Activated CD8-positive, alpha-beta T cell treated with anti-CD3 and anti-CD28 coated beads, Interleukin-2, amount 10 ng/mL, durations not matched to agents 7 days and 5 days (primary cell): ENCODE data around the gene MYO19. TPM values are rescaled to one million over a fixed set of nuclear protein-coding genes. Genes with fewer than 3 reads are reported as not detected.

Experiments
- ATAC-seq: fragments of 150-1000 bp; cut with Tn5 transposase; one replicate; pipeline ENCODE4 v1.10.0; 2021; ENCODE audit warnings: moderate library complexity
- CTCF ChIA-PET: fragments of 350-600 bp; sonication (Branson Sonifier 250); formaldehyde crosslinking; loops from one replicate; lab custom pipeline; 2021; ENCODE audit warnings: antibody characterized with exemption; lab: Charles Lee
- POLR2A ChIA-PET: fragments of 350-600 bp; sonication (Branson Sonifier 250); formaldehyde crosslinking; loops from one replicate; lab custom pipeline; 2021; ENCODE audit warnings: antibody characterized with exemption; lab: Charles Lee
- DNase-seq: peaks from one replicate; pipeline ENCODE4 v3.0.0-alpha.2; 2020
- H3K27ac Mint-ChIP-seq: one replicate; pipeline ENCODE4 v1.8.0; 2021; ENCODE audit warnings: mild to moderate bottlenecking, mixed read lengths
- H3K27me3 Mint-ChIP-seq: one replicate; pipeline ENCODE4 v1.8.0; 2021; ENCODE audit warnings: low read depth, mixed read lengths
- H3K36me3 Mint-ChIP-seq: one replicate; pipeline ENCODE4 v1.8.0; 2021; ENCODE audit warnings: low read depth, mixed read lengths
- H3K4me1 Mint-ChIP-seq: one replicate; pipeline ENCODE4 v1.8.0; 2021; ENCODE audit warnings: low read depth, mixed read lengths
- H3K4me3 Mint-ChIP-seq: one replicate; pipeline ENCODE4 v1.8.0; 2021; ENCODE audit warnings: mild to moderate bottlenecking, mixed read lengths
- H3K9me3 Mint-ChIP-seq: one replicate; pipeline ENCODE4 v1.8.0; 2022; ENCODE audit warnings: mixed read lengths; ENCODE audit not compliant: insufficient read depth
- total RNA-seq, 2 experiments: library from RNA; stranded (reverse); gene quantifications; one replicate each; pipeline ENCODE4 v1.2.3, GENCODE V29; 2021

The MYO19 gene
- total RNA-seq, 2 experiments from 2014 or later: 136 to 142 TPM

DNA sequence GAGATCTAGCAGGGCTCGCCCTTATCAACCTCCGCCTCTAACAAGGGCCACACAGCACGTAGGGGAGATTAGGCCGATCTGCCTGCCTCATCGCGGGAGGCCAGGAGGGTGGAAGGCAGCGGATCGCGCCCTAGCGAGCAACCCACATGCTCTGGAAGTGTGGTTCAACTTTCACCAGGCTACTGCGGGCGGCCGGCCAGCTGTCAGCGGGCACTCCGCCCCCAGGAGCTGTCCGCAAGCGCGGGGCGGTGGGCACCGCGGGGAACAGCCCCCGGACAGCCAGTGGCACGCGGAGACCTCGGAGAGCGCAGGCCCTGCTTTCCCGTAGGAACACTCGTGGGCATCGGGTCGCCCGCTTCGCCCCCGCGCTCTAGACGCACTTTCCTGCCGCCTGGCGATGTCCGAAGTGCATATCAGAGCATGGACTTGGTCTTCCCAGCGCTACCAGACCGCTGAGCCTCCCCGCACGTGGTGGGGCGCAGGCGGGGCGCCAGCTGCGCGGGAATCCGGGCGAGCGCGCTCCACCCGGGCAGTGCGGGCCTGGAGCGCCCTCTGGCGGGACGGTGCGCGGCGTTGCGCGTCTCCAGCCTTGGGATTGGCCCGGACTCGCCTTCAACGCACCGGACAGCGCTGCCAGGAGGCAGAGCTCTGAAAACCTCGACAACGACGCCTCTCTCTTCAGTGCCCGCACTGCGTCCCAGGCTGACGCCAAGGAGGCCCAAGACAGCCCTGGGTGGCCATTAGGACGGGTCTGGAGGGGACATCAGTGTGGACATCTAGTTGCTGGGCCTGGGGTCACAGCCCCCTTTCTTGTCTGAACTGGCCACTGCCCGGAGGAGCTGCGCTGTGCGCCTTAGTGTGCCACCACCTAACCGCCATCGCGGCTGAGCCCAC is 51.8 kb downstream of the MYO19 start:
- Mint-ChIP-seq H3K4me1 (peaks cover 32% of the 10 kb centered on the region), H3K36me3 (peaks cover 3% of the 10 kb centered on the region), H3K9me3 (no peaks in the 10 kb centered on the region), H3K27ac (no peak overlapping the region), H3K27me3 (peaks cover 19% of the 10 kb centered on the region), H3K4me3 (peak overlapping the region; percentile 46)
- DNase-seq (peak; percentile 82), ATAC-seq (peak; percentile 71)
- ChIA-PET POLR2A (no interaction called here), CTCF (interaction anchor here (0.7 to 1.3 kb wide), 10 partner anchors 8 to 674 kb away, joined by 3 to 10 read pairs (median 4); partner anchors contain the start of genes CCL3L1 and CCL3L3)

DNA sequence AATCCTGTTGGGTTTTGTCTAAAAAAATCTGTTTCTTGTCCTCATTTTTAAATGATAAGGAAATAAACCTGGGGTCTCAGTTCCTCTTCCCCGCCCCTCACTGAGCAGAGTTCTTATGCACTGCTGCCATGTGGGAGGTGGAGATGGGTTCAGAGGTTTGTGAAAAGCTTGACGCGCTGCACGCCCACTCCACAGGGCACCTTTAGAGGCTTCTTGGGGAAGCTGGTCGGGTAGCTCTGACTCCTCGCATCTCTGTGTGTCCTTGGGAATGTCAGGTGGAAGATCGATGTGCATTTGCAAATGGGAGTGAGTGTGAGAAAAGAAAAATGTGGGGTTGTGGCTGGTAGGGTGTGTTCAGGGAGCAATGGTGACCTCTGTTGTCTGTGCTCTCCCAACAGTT is 52.8 kb downstream of the MYO19 start:
- ATAC-seq: no peak
- H3K27ac Mint-ChIP-seq: no peak overlapping the region
- H3K4me1 Mint-ChIP-seq: peaks cover 26% of the 10 kb centered on the region
- no peaks in the 10 kb centered on the region for H3K9me3 Mint-ChIP-seq
- CTCF ChIA-PET: no interaction called here
- POLR2A ChIA-PET: interaction anchor here (0.7 kb wide), 1 partner anchor 748 kb away, joined by 3 read pairs; no protein-coding TSS in a partner anchor
- H3K36me3 Mint-ChIP-seq: peaks cover 3% of the 10 kb centered on the region
- no peak for DNase-seq
- peaks cover 22% of the 10 kb centered on the region for H3K27me3 Mint-ChIP-seq
- no peak overlapping the region for H3K4me3 Mint-ChIP-seq

DNA sequence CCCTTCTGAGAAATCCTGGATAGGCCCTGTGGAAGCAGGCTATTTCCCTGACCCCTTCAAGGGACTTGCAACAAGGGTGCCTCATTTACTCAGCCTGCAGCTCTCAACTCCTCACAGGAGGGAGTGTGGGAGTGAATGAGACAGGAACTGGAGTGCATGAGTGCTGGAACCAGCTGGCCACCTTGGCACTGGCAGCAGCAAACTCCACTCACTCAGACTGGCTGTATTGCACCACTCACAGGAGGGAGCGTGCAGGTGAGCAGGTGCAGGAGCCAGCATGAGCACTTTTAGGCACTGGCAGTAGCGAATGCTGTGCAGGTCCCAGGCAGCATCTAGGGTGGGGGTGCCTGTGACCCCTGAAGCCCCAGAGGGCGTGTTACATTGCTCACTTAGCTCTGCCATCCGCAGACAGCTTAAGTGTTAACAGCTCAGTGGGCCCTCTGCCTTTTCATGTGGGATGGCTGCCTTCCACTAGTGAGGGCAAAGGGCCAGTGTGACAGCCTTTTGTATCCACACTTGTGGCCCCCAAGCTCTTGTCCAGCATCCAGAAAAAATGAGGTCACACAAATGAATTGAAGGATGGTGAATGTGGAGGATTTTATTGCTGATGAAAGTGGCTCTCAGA is 59.2 kb downstream of the MYO19 start:
- Mint-ChIP-seq H3K4me3 (no peak overlapping the region), H3K27me3 (peaks cover 22% of the 10 kb centered on the region)
- CTCF ChIA-PET: interaction anchor here (1.0 kb wide), 1 partner anchor 11 kb away, joined by 3 read pairs; no protein-coding TSS in a partner anchor

DNA sequence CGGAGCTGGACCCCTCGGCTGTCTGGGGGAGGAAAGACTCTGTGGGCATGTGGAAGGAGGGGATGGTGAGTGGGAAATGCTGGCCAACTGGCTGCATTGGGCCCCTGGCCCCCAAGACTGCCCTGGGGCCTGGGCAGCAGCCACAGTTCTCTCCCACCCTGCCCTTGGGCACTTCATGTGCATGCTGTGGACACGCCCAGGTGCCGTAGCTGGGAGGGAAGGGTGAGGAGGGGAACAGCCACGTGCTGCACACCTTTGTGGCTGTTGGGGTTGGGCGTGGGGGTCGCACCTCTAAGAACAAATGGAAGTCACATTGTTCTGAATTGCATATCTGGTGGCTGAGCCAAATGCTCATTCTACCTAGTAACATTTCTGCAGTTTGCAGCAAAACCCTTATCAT is 60.1 kb downstream of the MYO19 start:
- Mint-ChIP-seq H3K27ac (no peak overlapping the region), H3K36me3 (no peaks in the 10 kb centered on the region), H3K27me3 (peaks cover 21% of the 10 kb centered on the region), H3K4me3 (no peak overlapping the region), H3K4me1 (no peaks in the 10 kb centered on the region), H3K9me3 (no peaks in the 10 kb centered on the region)
- no peak for DNase-seq
- ChIA-PET POLR2A (no interaction called here), CTCF (no interaction called here)
- no peak for ATAC-seq

More for the DNA sequence above, 59.2 kb downstream of the MYO19 start:
- no peaks in the 10 kb centered on the region for H3K36me3 Mint-ChIP-seq
- no peaks in the 10 kb centered on the region for H3K9me3 Mint-ChIP-seq
- DNase-seq (no peak), ATAC-seq (no peak)
- H3K4me1 Mint-ChIP-seq: no peaks in the 10 kb centered on the region
- POLR2A ChIA-PET: no interaction called here
- no peak overlapping the region for H3K27ac Mint-ChIP-seq

DNA sequence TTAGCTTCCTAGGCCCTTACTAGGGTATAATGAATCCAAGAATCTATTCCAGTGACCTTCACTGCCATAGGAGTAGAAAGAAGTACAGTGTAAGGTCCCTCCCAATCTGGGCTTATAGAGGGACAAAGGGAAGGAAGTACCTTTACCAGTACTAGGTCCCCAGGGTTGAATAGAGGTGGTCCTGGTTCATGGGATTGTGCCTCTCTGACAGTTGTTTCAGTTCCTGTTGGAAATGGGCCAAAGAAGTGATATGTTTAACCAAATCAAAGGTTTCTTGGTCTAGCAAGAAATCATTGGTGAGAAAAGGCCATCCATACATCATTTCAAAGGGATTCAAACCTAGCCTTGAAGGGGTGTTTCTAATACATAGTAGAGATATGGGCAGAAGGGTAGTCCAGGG is 64.2 kb downstream of the MYO19 start:
- ATAC-seq (no peak), DNase-seq (no peak)
- Mint-ChIP-seq H3K9me3 (no peaks in the 10 kb centered on the region), H3K27me3 (peaks cover 19% of the 10 kb centered on the region), H3K4me1 (no peaks in the 10 kb centered on the region), H3K4me3 (no peak overlapping the region), H3K27ac (no peak overlapping the region), H3K36me3 (no peaks in the 10 kb centered on the region)
- ChIA-PET CTCF (no interaction called here), POLR2A (no interaction called here)

DNA sequence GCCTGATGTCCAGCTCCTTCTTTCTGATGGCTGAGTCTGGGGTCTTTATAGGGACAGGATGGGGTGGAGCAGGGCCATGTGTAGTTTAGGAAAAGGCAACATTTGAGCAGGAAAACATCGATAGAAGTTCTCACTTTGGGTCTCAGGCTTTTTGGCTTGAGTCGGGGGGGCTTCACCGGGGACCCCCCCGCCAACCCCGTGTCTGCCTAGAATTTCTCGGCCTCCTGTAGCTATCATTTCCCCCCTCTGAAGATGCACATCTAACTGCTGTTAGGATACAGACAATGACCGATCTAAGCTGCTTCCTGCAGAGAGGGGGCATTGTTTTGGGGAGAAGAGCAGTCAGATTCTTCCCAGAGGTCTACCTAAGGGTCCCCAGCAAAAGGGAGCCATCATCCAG is 64.9 kb downstream of the MYO19 start:
- Mint-ChIP-seq H3K27ac (no peak overlapping the region), H3K9me3 (no peaks in the 10 kb centered on the region), H3K27me3 (peaks cover 22% of the 10 kb centered on the region), H3K36me3 (no peaks in the 10 kb centered on the region), H3K4me1 (no peaks in the 10 kb centered on the region), H3K4me3 (no peak overlapping the region)
- no peak for DNase-seq
- POLR2A ChIA-PET: no interaction called here
- ATAC-seq: no peak
- CTCF ChIA-PET: interaction anchor here (1.8 kb wide), 1 partner anchor 13 kb away, joined by 4 read pairs; no protein-coding TSS in a partner anchor

DNA sequence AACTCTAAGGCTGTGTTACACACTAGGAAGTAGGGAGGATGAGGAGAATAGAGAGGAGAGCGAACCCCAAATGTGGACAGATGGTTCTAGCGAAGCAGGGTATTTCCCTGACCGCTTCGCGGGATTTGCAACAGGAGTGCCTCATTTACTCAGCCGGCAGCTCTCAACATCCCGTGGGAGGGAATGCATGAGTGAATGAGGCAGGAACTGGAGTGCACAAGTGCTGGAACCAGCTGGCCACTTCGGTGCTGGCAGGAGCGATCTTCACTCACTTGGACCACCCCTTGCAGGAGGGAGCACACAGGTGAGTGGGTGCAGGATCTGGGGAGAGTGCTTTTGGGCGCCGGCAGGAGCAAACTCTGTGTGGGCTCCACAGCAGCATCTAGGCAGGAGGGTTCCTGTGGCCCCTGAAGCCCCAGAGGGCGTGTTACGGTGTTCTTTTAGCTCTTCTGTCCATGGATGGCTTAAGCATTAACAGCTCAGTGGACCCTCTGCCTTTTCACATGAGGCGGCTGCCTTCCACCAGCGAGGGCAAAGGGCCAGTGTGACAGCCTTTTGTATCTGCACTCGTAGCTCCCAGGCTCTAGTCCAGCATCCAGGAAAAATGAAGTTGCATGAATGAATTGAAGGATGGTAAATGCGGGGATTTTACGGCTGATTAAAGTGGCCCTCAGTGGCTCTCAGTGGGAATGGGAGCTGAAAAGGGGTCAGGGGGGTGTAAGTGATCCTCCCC is 65.6 kb downstream of the MYO19 start:
- no peaks in the 10 kb centered on the region for H3K9me3 Mint-ChIP-seq
- no peaks in the 10 kb centered on the region for H3K4me1 Mint-ChIP-seq

DNA sequence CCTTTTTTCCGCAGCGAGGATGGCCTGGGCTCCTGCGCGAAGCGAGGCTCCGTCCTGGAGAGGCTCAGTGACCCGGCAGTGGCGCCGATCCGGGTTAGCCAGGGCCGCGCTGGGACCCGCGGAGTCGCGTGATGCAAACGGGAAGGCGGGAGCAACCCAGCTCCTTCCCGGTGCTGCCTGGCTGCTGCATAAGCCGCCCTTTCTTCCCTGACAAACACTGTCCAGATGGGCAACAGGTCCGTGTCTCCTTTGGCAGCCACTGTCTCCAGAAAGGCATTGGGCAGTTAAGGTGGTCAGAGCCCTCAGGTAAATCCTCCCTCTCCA is 69.9 kb downstream of the MYO19 start:
- ATAC-seq: no peak
- H3K36me3 Mint-ChIP-seq: no peaks in the 10 kb centered on the region
- ChIA-PET CTCF (no interaction called here), POLR2A (no interaction called here)
- no peaks in the 10 kb centered on the region for H3K4me1 Mint-ChIP-seq
- no peak overlapping the region for H3K4me3 Mint-ChIP-seq
- H3K27ac Mint-ChIP-seq: no peak overlapping the region
- no peak for DNase-seq
- H3K27me3 Mint-ChIP-seq: peaks cover 27% of the 10 kb centered on the region
- H3K9me3 Mint-ChIP-seq: no peaks in the 10 kb centered on the region

More for the DNA sequence above, 65.6 kb downstream of the MYO19 start:
- H3K36me3 Mint-ChIP-seq: no peaks in the 10 kb centered on the region
- H3K4me3 Mint-ChIP-seq: no peak overlapping the region
- DNase-seq: no peak
- ATAC-seq: no peak
- H3K27ac Mint-ChIP-seq: no peak overlapping the region
- CTCF ChIA-PET: interaction anchor here (1.8 kb wide), 1 partner anchor 14 kb away, joined by 4 read pairs; no protein-coding TSS in a partner anchor
- peaks cover 22% of the 10 kb centered on the region for H3K27me3 Mint-ChIP-seq
- POLR2A ChIA-PET: no interaction called here

DNA sequence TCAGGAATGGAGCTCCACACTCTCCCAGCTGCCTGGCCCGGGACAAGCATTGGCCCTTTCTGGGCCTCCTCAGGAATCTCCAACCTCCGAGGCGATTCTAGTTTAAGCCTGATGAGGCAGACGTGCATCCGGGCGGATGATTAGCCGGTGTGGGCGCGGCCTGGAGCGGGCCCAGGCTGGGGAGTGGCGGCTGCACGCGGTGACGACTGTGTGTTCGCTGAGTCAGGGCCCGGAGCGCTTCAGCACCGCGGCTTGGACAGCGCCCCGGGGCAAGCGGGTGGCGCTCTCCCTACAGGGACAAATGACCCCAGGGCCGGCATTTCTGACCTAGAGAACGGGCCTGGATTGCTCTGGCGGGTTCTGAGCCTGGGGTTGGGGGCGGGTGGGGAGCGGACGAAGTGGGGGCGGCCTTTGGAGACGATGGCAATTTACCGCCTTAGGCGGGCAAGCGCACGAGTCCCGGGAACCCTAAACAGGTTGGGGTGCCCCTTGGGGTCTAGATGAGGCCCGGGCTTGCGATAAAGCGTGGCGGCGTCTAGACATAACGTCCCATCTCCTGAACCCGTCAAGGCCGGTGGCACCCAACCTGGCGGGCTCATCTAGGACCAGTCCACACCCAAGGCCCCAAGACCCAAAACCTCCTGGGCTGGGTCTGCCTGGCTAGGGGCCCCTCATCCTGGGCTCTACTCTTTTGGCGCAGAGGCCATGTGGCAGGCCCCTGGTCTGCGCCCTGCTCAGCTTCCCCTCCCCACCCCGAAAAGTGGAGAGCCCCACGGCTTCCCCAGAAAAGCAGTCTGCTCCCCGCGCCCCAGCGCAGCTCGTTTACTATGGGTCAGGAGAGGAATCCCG is 70.5 kb downstream of the MYO19 start:
- DNase-seq (peak; percentile 77), ATAC-seq (peak; percentile 98)
- Mint-ChIP-seq H3K4me3 (no peak overlapping the region), H3K36me3 (no peaks in the 10 kb centered on the region), H3K9me3 (no peaks in the 10 kb centered on the region), H3K27ac (no peak overlapping the region), H3K27me3 (peaks cover 30% of the 10 kb centered on the region), H3K4me1 (no peaks in the 10 kb centered on the region)
- CTCF ChIA-PET: no interaction called here
- POLR2A ChIA-PET: interaction anchor here (0.6 kb wide), 1 partner anchor 143 kb away, joined by 4 read pairs; no protein-coding TSS in a partner anchor

DNA sequence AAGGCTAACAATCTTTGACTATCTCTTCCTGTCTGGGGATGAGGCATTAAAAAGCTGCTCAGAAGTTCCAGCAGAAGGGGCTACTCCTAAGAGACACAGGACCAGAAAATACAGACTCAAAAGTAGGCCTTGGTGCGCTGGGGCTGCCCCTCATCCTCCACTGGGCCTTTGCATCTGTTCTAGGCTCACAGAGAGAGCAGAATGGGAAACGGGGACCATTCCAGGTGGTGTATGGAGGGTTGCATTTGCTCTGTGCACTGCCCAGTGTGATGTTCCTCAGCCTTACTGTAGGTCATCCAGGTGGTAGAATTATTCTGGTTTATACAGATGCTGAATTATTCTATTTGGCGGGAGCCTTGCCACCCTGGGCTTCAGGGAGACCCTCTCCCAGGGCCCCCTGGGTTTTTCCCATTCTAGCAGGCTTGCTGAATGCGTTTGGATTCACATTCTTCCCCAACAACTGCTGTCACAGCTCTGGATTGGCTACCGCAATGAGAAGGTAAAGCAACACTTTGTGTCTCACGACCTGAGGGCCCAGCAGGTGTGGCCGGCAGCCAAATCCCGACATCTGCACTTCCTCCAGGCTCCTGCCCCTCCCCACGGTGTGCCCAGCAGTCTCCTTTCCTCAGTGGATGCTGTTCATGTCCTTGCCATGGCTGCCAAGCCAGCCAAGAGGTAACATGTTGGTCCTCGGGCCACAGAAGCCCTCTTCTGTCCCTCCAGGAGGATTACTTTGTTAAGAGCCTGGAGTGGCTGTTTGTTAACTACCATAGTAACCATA is 73.1 kb downstream of the MYO19 start:
- ChIA-PET CTCF (no interaction called here), POLR2A (no interaction called here)
- Mint-ChIP-seq H3K9me3 (no peaks in the 10 kb centered on the region), H3K4me1 (no peaks in the 10 kb centered on the region), H3K36me3 (no peaks in the 10 kb centered on the region), H3K27ac (no peak overlapping the region), H3K4me3 (no peak overlapping the region), H3K27me3 (peaks cover 21% of the 10 kb centered on the region)
- DNase-seq (no peak), ATAC-seq (no peak)
